ENCODE results near the gene SMOC1. TPM values are rescaled to one million over a fixed set of nuclear protein-coding genes. Genes with fewer than 3 reads are reported as not detected.

Gene SMOC1
- total RNA-seq, 1 donor from 2014 or later, result 4.4 TPM

GRCh38 chr14:69913686-69914085 lies 34.5 kb downstream of the SMOC1 start:
- no peaks in the 10 kb centered on the region for H3K4me1 ChIP-seq
- no peak for TF ChIP-seq CTCF (IDR thresholded peaks at IDR 0.05; ENCODE audit: borderline replicate concordance)
- no peak overlapping the region for H3K4me3 ChIP-seq
- H3K27me3 ChIP-seq (ENCODE audit: low read depth), result peaks cover 38% of the 10 kb centered on the region
- no peaks in the 10 kb centered on the region for H3K36me3 ChIP-seq
- no peaks in the 10 kb centered on the region for H3K9me3 ChIP-seq (replicated peaks)
- no peak for DNase-seq
- no peak overlapping the region for H3K27ac ChIP-seq (replicated peaks)
- intact Hi-C loops (cut with micrococcal nuclease), result no loop called here

- no peak for DNase-seq
- no peak overlapping the region for H3K27ac ChIP-seq (replicated peaks)
- H3K36me3 ChIP-seq, result no peaks in the 10 kb centered on the region
- peaks cover 54% of the 10 kb centered on the region for H3K27me3 ChIP-seq (ENCODE audit: low read depth)
- no peaks in the 10 kb centered on the region for H3K4me1 ChIP-seq
- intact Hi-C loops (cut with micrococcal nuclease), result no loop called here
- TF ChIP-seq CTCF (IDR thresholded peaks at IDR 0.05; ENCODE audit: borderline replicate concordance), result no peak
- H3K4me3 ChIP-seq, result no peak overlapping the region
- H3K9me3 ChIP-seq (replicated peaks), result no peaks in the 10 kb centered on the region
Observed at GRCh38 chr14:69916396-69916795, 37.2 kb downstream of the SMOC1 start.

GRCh38 chr14:69917287-69917686 lies 38.1 kb downstream of the SMOC1 start:
- no peak for TF ChIP-seq CTCF (IDR thresholded peaks at IDR 0.05; ENCODE audit: borderline replicate concordance)
- intact Hi-C loops (cut with micrococcal nuclease), result no loop called here
- no peak for DNase-seq
- H3K27me3 ChIP-seq (ENCODE audit: low read depth), result peaks cover 63% of the 10 kb centered on the region
- no peak overlapping the region for H3K4me3 ChIP-seq
- H3K9me3 ChIP-seq (replicated peaks), result no peaks in the 10 kb centered on the region
- H3K4me1 ChIP-seq, result no peaks in the 10 kb centered on the region
- H3K27ac ChIP-seq (replicated peaks), result no peak overlapping the region
- no peaks in the 10 kb centered on the region for H3K36me3 ChIP-seq

- no peak for DNase-seq
- intact Hi-C loops (cut with micrococcal nuclease), result no loop called here
- H3K4me3 ChIP-seq, result no peak overlapping the region
Observed at GRCh38 chr14:69919815-69920214, 40.6 kb downstream of the SMOC1 start.

GRCh38 chr14:69921052-69921451 lies 41.8 kb downstream of the SMOC1 start:
- intact Hi-C loops (cut with micrococcal nuclease), result no loop called here

More at GRCh38 chr14:69919815-69920214, 40.6 kb downstream of the SMOC1 start:
- H3K4me1 ChIP-seq, result no peaks in the 10 kb centered on the region
- H3K27me3 ChIP-seq (ENCODE audit: low read depth), result peaks cover 85% of the 10 kb centered on the region
- H3K36me3 ChIP-seq, result no peaks in the 10 kb centered on the region
- H3K27ac ChIP-seq (replicated peaks), result no peak overlapping the region
- no peaks in the 10 kb centered on the region for H3K9me3 ChIP-seq (replicated peaks)
- TF ChIP-seq CTCF (IDR thresholded peaks at IDR 0.05; ENCODE audit: borderline replicate concordance), result no peak

More at GRCh38 chr14:69921052-69921451, 41.8 kb downstream of the SMOC1 start:
- DNase-seq, result no peak
- TF ChIP-seq CTCF (IDR thresholded peaks at IDR 0.05; ENCODE audit: borderline replicate concordance), result no peak
- Histone ChIP-seq H3K36me3 (no peaks in the 10 kb centered on the region), H3K9me3 (replicated peaks) (no peaks in the 10 kb centered on the region), H3K4me3 (no peak overlapping the region), H3K27ac (replicated peaks) (no peak overlapping the region), H3K4me1 (no peaks in the 10 kb centered on the region), H3K27me3 (ENCODE audit: low read depth) (peaks cover 78% of the 10 kb centered on the region)

All from left ventricle myocardium inferior (tissue), 1 donor.